Thymus (tissue), 11 donors: Measurements from ENCODE around the gene GSTA1. TPM values are rescaled to one million over a fixed set of nuclear protein-coding genes. Genes with fewer than 3 reads are reported as not detected.
"Not testable (repeated sequence)": the region's sequence is repeated elsewhere in the genome, so short reads cannot be mapped to it uniquely, and the experiment has no call there.

Experiments used
- DNase-seq, 9 donors: peaks; one replicate each; pipeline ENCODE4 v3.0.0-alpha.2; 2013; ENCODE audit warnings: low spot score in 9 of 9, low read depth in 6 of 9, missing footprints in 1 of 9
- H3K27ac ChIP-seq, 2 donors: one replicate each; pipeline ENCODE4 v1.5.1; 2013; ENCODE audit warnings: control low read depth in 1 of 2, low read depth in 1 of 2, low read length in 1 of 2, mild to moderate bottlenecking in 1 of 2, moderate library complexity in 1 of 2
- H3K27me3 ChIP-seq, 2 donors: one replicate each; pipeline ENCODE4 v1.5.1; 2013; ENCODE audit warnings: low read length in 1 of 2; ENCODE audit not compliant: control insufficient read depth in 2 of 2, insufficient read depth in 1 of 2
- H3K36me3 ChIP-seq, 2 donors: one replicate each; pipeline ENCODE4 v1.5.1; 2013; ENCODE audit warnings: low read length in 1 of 2, mild to moderate bottlenecking in 1 of 2, moderate library complexity in 1 of 2; ENCODE audit not compliant: control insufficient read depth in 2 of 2, insufficient read depth in 2 of 2
- H3K4me1 ChIP-seq, 2 donors: one replicate each; pipeline ENCODE4 v1.5.1; 2013; ENCODE audit warnings: low read length in 2 of 2; ENCODE audit not compliant: control insufficient read depth in 2 of 2, insufficient read depth in 2 of 2
- H3K4me3 ChIP-seq, 2 donors: one replicate each; pipeline ENCODE4 v1.5.1; 2013; ENCODE audit warnings: low read length in 2 of 2, control low read depth in 1 of 2, mild to moderate bottlenecking in 1 of 2
- H3K9me3 ChIP-seq, 2 donors: one replicate each; pipeline ENCODE4 v1.5.1; 2013; ENCODE audit warnings: low read length in 1 of 2, mild to moderate bottlenecking in 1 of 2; ENCODE audit not compliant: control insufficient read depth in 2 of 2, insufficient read depth in 1 of 2
- WGBS: extraction: QIAGEN DNeasy Blood & Tissue Kit; methylation state at CpG from one replicate; pipeline ENCODE4 v1.1.7; 2013; 5-methylcytosine and 5-hydroxymethylcytosine counted together
- polyA plus RNA-seq: library from polyadenylated mRNA; stranded (reverse); fragments of 200-250 nt; gene quantifications from one replicate; pipeline ENCODE4 v1.2.3, GENCODE V29; 2013
- total RNA-seq: library from RNA; stranded (reverse); fragments of 120-200 nt; gene quantifications from one replicate; pipeline ENCODE4 v1.2.4, GENCODE V29; 2013
- donor health status: healthy.

GSTA1 gene
- total and polyA plus RNA-seq, 2 donors: 0.66 to 1.8 TPM

GRCh38 chr6:52829046-52829817, 25.6 kb upstream of the GSTA1 start:
- 93% methylated on average over 37 of the region's 37 CpGs for WGBS
- H3K36me3 ChIP-seq: no peaks in the 10 kb centered on the region
- H3K27ac ChIP-seq: no peak overlapping the region
- H3K27me3 ChIP-seq: no peaks in the 10 kb centered on the region
- no peaks in the 10 kb centered on the region for H3K9me3 ChIP-seq
- H3K4me3 ChIP-seq: no peak overlapping the region
- no peaks in the 10 kb centered on the region for H3K4me1 ChIP-seq
- no peak for DNase-seq

DNA sequence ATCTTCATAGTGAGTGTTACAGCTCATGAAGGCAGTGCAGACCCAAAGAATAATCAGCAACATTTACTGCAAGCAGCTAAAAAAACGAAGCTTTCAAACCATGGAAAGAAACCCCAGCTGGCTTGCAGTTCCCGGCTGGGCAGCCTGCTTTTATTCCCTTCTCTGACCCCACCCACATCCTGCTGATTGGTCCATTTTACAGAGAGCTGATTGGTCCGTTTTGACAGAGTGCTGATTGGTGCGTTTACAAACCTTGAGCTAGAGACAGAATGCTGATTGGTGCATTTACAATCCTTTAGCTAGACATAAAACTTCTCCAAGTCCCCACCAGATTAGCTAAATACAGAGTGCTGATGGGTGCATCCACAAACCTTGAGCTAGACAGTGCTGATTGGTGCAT, 25.0 kb upstream of the GSTA1 start:
- not testable (repeated sequence) for H3K4me3 ChIP-seq, H3K27me3 ChIP-seq, DNase-seq, H3K4me1 ChIP-seq, H3K36me3 ChIP-seq, H3K27ac ChIP-seq, H3K9me3 ChIP-seq
- WGBS: 96% methylated on average over 4 of the region's 4 CpGs

- not testable (repeated sequence) for H3K4me1 ChIP-seq, DNase-seq
- 100% methylated on average over 1 of the region's 1 CpG for WGBS
These were observed 23.6 kb upstream of the GSTA1 start for GRCh38 chr6:52827073-52827783.

DNA sequence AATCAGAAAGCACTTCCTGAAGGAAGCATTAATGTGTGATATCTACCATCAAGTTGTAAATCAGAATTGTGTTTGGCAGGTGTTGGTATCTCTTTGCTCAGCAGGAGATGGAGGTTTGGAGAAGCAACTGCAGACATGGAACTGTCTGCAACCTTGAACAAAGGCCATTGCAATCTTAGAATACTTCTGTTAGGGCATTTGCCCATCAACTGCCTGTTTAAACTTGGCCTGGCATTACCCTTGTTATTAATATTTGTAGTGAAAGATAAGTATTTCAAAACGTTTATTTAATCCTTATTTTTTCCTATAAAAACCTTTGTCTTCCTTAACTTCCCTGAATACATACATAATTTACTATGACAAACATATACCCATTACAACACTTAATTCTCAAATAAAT, 22.9 kb upstream of the GSTA1 start:
- H3K9me3 ChIP-seq: no peaks in the 10 kb centered on the region
- no peaks in the 10 kb centered on the region for H3K4me1 ChIP-seq
- H3K36me3 ChIP-seq: no peaks in the 10 kb centered on the region
- H3K27me3 ChIP-seq: no peaks in the 10 kb centered on the region
- DNase-seq: no peak
- H3K4me3 ChIP-seq: no peak overlapping the region
- H3K27ac ChIP-seq: no peak overlapping the region
- 60% methylated on average over 1 of the region's 1 CpG for WGBS

More at GRCh38 chr6:52827073-52827783, 23.6 kb upstream of the GSTA1 start:
- H3K9me3 ChIP-seq, H3K36me3 ChIP-seq, H3K27me3 ChIP-seq, H3K27ac ChIP-seq, H3K4me3 ChIP-seq: not testable (repeated sequence)

- not testable (repeated sequence) for H3K4me1 ChIP-seq, H3K4me3 ChIP-seq, H3K27ac ChIP-seq, H3K9me3 ChIP-seq, H3K36me3 ChIP-seq, H3K27me3 ChIP-seq, DNase-seq
- 93% methylated on average over 4 of the region's 4 CpGs for WGBS
These were observed 22.4 kb upstream of the GSTA1 start for GRCh38 chr6:52825900-52826459.

DNA sequence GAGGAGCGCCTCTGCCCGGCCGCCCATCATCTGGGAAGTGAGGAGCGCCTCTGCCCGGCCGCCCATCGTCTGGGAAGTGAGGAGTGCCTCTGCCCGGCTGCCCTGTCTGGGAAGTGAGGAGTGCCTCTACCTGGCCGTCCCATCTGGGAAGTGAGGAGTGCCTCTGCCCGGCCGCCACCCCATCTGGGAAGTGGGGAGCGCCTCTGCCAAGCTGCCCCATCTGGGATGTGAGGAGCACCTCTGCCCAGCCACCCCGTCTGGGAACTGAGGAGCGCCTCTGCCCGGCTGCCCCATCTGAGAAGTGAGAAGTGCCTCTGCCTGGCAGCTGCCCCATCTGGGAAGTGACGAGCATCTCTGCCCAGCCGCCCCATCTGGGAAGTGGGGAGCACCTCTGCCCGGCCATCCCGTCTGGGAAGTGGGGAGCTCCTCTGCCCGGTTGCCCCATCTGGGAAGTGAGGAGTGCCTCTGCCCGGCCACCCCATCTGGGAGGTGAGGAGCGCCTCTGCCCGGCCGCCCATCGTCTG, 21.7 kb upstream of the GSTA1 start:
- not testable (repeated sequence) for H3K4me1 ChIP-seq, H3K4me3 ChIP-seq, DNase-seq, H3K36me3 ChIP-seq, H3K27me3 ChIP-seq, H3K9me3 ChIP-seq, H3K27ac ChIP-seq
- WGBS: 95% methylated on average over 25 of the region's 25 CpGs

DNA sequence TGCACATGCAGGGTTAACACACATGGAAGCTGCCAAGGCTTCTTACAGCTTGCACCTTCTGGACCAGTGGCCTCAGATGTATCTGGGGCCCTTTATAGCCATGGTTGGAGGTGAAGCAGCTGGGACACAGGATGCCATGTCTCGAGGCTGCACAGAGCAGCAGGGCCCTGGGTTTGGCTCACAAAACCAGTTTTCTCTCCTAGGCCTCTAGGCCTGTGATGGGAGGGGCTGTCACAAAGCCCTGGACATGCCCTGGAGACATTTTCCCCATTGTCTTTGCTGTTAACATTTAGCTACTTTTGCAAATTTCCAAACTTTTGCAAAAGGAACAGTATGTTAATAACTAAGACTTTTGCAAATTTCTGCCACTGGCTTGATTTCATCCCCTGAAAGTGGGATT, 18.2 kb upstream of the GSTA1 start:
- H3K4me1 ChIP-seq: no peaks in the 10 kb centered on the region
- 94% methylated on average over 1 of the region's 1 CpG for WGBS
- H3K27me3 ChIP-seq: no peaks in the 10 kb centered on the region
- H3K27ac ChIP-seq: no peak overlapping the region
- H3K36me3 ChIP-seq: no peaks in the 10 kb centered on the region
- H3K4me3 ChIP-seq: no peak overlapping the region
- no peak for DNase-seq
- no peaks in the 10 kb centered on the region for H3K9me3 ChIP-seq

DNA sequence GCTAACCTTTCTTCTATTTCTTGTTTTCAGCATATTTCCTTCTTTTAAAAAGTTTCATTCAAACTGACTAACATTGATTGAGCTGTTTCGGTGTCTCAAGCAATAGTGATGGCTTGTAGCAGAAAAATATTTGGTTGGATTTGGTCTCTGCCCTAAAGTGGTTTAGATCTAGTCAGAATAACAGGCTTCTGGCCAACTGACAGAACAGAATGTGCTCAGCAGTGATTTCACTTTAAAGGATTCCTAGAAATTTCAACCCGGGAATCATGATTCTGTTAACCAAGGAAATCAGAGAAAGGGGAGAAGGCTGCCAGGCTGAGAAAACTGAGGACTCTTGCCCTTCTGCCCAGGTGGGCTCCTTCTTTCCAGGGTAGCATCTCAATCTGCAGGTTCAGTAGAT, 16.6 kb upstream of the GSTA1 start:
- DNase-seq: no peak

More for the DNA sequence above, 16.6 kb upstream of the GSTA1 start:
- no peaks in the 10 kb centered on the region for H3K4me1 ChIP-seq
- H3K27me3 ChIP-seq: no peaks in the 10 kb centered on the region
- no peaks in the 10 kb centered on the region for H3K9me3 ChIP-seq
- no peaks in the 10 kb centered on the region for H3K36me3 ChIP-seq
- no peak overlapping the region for H3K4me3 ChIP-seq
- 98% methylated on average over 2 of the region's 2 CpGs for WGBS
- no peak overlapping the region for H3K27ac ChIP-seq
